Measurements from ENCODE around the gene KCNC1.

KCNC1 gene

GRCh38 chr11:17748044-17748443, 13.5 kb downstream of the KCNC1 start:
- TF ChIP-seq REST (IDR thresholded peaks at IDR 0.05; ENCODE audit: insufficient read depth in 1 of 2, low read depth in 2 of 2, low read length in 2 of 2) (no peak), TAF1 (IDR thresholded peaks at IDR 0.05; ENCODE audit: borderline replicate concordance, insufficient read depth, low read length) (no peak), SIN3A (IDR thresholded peaks at IDR 0.05; ENCODE audit: borderline replicate concordance, insufficient read depth, low read length) (no peak), POLR2AphosphoS5 (IDR thresholded peaks at IDR 0.05; ENCODE audit: low read depth, low read length) (no peak), FOXP2 (optimal IDR thresholded peaks at IDR 0.05; ENCODE audit: borderline replicate concordance, extremely low read depth, extremely low read length, insufficient read depth) (no peak)

GRCh38 chr11:17748761-17749721, 14.5 kb downstream of the KCNC1 start:
- no peak for TF ChIP-seq SIN3A (IDR thresholded peaks at IDR 0.05; ENCODE audit: borderline replicate concordance, insufficient read depth, low read length)

- TF ChIP-seq TAF1 (IDR thresholded peaks at IDR 0.05; ENCODE audit: borderline replicate concordance, insufficient read depth, low read length) (no peak), REST (IDR thresholded peaks at IDR 0.05; ENCODE audit: insufficient read depth in 1 of 2, low read depth in 2 of 2, low read length in 2 of 2) (no peak), POLR2AphosphoS5 (IDR thresholded peaks at IDR 0.05; ENCODE audit: low read depth, low read length) (no peak), FOXP2 (optimal IDR thresholded peaks at IDR 0.05; ENCODE audit: borderline replicate concordance, extremely low read depth, extremely low read length, insufficient read depth) (no peak), SIN3A (IDR thresholded peaks at IDR 0.05; ENCODE audit: borderline replicate concordance, insufficient read depth, low read length) (no peak)
Observed at GRCh38 chr11:17750013-17750800, 15.6 kb downstream of the KCNC1 start.

GRCh38 chr11:17750801-17751165, 16.2 kb downstream of the KCNC1 start:
- no peak for TF ChIP-seq TAF1 (IDR thresholded peaks at IDR 0.05; ENCODE audit: borderline replicate concordance, insufficient read depth, low read length)
- no peak for TF ChIP-seq FOXP2 (optimal IDR thresholded peaks at IDR 0.05; ENCODE audit: borderline replicate concordance, extremely low read depth, extremely low read length, insufficient read depth)
- TF ChIP-seq POLR2AphosphoS5 (IDR thresholded peaks at IDR 0.05; ENCODE audit: low read depth, low read length), result no peak
- no peak for TF ChIP-seq SIN3A (IDR thresholded peaks at IDR 0.05; ENCODE audit: borderline replicate concordance, insufficient read depth, low read length)
- no peak for TF ChIP-seq REST (IDR thresholded peaks at IDR 0.05; ENCODE audit: insufficient read depth in 1 of 2, low read depth in 2 of 2, low read length in 2 of 2)

GRCh38 chr11:17751558-17751957, 17.0 kb downstream of the KCNC1 start:
- TF ChIP-seq POLR2AphosphoS5 (IDR thresholded peaks at IDR 0.05; ENCODE audit: low read depth, low read length) (no peak), REST (IDR thresholded peaks at IDR 0.05; ENCODE audit: insufficient read depth in 1 of 2, low read depth in 2 of 2, low read length in 2 of 2) (no peak), FOXP2 (optimal IDR thresholded peaks at IDR 0.05; ENCODE audit: borderline replicate concordance, extremely low read depth, extremely low read length, insufficient read depth) (no peak), SIN3A (IDR thresholded peaks at IDR 0.05; ENCODE audit: borderline replicate concordance, insufficient read depth, low read length) (no peak), TAF1 (IDR thresholded peaks at IDR 0.05; ENCODE audit: borderline replicate concordance, insufficient read depth, low read length) (no peak)
